Naive thymus-derived CD8-positive, alpha-beta T cell (primary cell): Measurements from ENCODE around the gene HEG1. TPM values are rescaled to one million over a fixed set of nuclear protein-coding genes. Genes with fewer than 3 reads are reported as not detected.

Experiments used
- ATAC-seq, 2 donors: fragments of 150-1000 bp; cut with Tn5 transposase in 1 of 2; sonication (Bioruptor Pico), chemical (Tn5 transposase) in 1 of 2; 1 replicate in 1 of 2; 2 replicates in 1 of 2; pipeline ENCODE4 v1.10.0; 2021; ENCODE audit warnings: mild to moderate bottlenecking in 2 of 2, moderate library complexity in 2 of 2
- POLR2A ChIA-PET: fragments of 350-600 bp; sonication (Branson Sonifier 250); formaldehyde crosslinking; loops from one replicate; lab custom pipeline; 2021; ENCODE audit warnings: antibody characterized with exemption; lab: Charles Lee
- DNase-seq, 10 donors: peaks; one replicate each; pipeline versions ENCODE4 v3.0.0 to v3.0.0-alpha.2; 2020 to 2022
- H3K27ac Mint-ChIP-seq, 10 donors: one replicate each; pipeline ENCODE4 v1.8.0; 2020 to 2022; ENCODE audit warnings: mild to moderate bottlenecking in 10 of 10, mixed read lengths in 10 of 10, moderate library complexity in 4 of 10, inconsistent platforms in 1 of 10
- H3K27me3 Mint-ChIP-seq, 5 donors: one replicate each; pipeline ENCODE4 v1.8.0; 2021 to 2022; ENCODE audit warnings: mixed read lengths in 5 of 5
- H3K36me3 Mint-ChIP-seq, 3 donors: one replicate each; pipeline ENCODE4 v1.8.0; 2020 to 2022; ENCODE audit warnings: mixed read lengths in 3 of 3, mild to moderate bottlenecking in 2 of 3, inconsistent platforms in 1 of 3
- H3K4me1 Mint-ChIP-seq, 4 donors: one replicate each; pipeline ENCODE4 v1.8.0; 2021 to 2022; ENCODE audit warnings: mixed read lengths in 4 of 4
- H3K4me3 Mint-ChIP-seq, 10 donors: one replicate each; pipeline ENCODE4 v1.8.0; 2020 to 2022; ENCODE audit warnings: mild to moderate bottlenecking in 10 of 10, mixed read lengths in 10 of 10, moderate library complexity in 6 of 10, inconsistent platforms in 1 of 10
- H3K9me3 Mint-ChIP-seq, 9 donors: one replicate each; pipeline ENCODE4 v1.8.0; 2020 to 2022; ENCODE audit warnings: mixed read lengths in 9 of 9, mild to moderate bottlenecking in 3 of 9, inconsistent platforms in 1 of 9, moderate library complexity in 1 of 9
- polyA plus RNA-seq, 3 donors: library from polyadenylated mRNA; unstranded; fragments of 300-500 nt; fragmentation: Illumina TruSeq; gene quantifications; one replicate each; pipeline ENCODE4 v1.2.3, GENCODE V29; 2021
- total RNA-seq, 8 experiments: library from RNA in 2 of 8; stranded (reverse) in 2 of 8; gene quantifications; one replicate each; pipeline ENCODE4 v1.2.3 and lab custom pipeline; 2021 to 2026

Gene HEG1
- total and polyA plus RNA-seq, 5 experiments from 2014 or later, result 1.5 to 10.3 (median 2.3) TPM

DNA sequence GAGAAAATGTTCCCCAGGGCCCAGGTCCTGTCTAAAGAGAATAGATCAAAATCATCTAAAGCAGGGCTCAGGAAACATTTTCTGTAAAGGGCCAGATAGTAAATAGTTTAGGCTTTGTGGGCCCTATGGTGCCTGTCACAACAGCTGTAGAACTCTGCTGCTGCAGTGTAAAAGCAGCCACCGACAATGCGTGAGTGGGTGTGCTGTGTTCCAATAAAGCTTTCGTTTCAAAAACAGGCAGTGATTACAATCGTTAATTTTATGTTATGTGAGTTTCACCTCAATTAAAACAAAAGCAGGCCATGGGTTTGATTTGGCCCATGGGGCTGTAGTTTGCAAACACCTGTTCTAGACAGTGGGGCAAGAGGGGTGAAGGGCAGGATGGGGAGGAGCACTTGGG is 12.5 kb upstream of the HEG1 start:
- no peaks in the 10 kb centered on the region for H3K9me3 Mint-ChIP-seq
- peaks cover 0 to 9% (median 4%) of the 10 kb centered on the region in 5 donors for H3K27me3 Mint-ChIP-seq
- ATAC-seq, result no peak
- no peaks in the 10 kb centered on the region for H3K36me3 Mint-ChIP-seq
- H3K4me3 Mint-ChIP-seq, result no peak overlapping the region
- H3K4me1 Mint-ChIP-seq, result peaks cover 7 to 17% (median 15%) of the 10 kb centered on the region in 4 donors
- no peak for DNase-seq
- no peak overlapping the region for H3K27ac Mint-ChIP-seq
- POLR2A ChIA-PET, result interaction anchor here (1.0 kb wide), 1 partner anchor 16 kb away, joined by 3 read pairs; no protein-coding TSS in a partner anchor

DNA sequence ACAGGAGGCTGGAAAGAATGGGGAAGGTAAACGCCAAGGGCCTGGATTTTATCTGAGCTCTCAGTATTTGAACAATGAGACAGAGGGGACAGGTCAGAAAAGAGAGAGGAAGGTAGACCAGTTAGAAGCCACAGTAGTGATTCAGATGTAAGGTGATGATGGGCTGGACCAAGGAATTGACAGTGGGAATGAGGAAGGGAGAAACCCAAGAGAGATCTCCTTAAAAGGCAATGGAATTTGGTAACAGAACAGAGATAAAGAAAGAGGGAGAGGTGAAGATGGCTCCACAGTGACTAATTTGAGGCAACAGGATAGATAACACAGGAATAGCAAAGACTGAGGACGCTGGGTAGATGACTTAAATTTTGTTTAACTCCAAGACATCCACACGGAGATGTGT is 11.4 kb upstream of the HEG1 start:
- no peaks in the 10 kb centered on the region for H3K9me3 Mint-ChIP-seq
- DNase-seq (no peak), ATAC-seq (no peak)
- no peaks in the 10 kb centered on the region for H3K36me3 Mint-ChIP-seq
- H3K4me3 Mint-ChIP-seq, result no peak overlapping the region
- H3K27ac Mint-ChIP-seq, result peak overlapping the region in 3 of 10 donors; percentile 1 to 23 (median 13)
- POLR2A ChIA-PET, result no interaction called here
- H3K27me3 Mint-ChIP-seq, result peaks cover 0 to 9% (median 4%) of the 10 kb centered on the region in 5 donors
- H3K4me1 Mint-ChIP-seq, result peaks cover 7 to 16% (median 15%) of the 10 kb centered on the region in 4 donors

DNA sequence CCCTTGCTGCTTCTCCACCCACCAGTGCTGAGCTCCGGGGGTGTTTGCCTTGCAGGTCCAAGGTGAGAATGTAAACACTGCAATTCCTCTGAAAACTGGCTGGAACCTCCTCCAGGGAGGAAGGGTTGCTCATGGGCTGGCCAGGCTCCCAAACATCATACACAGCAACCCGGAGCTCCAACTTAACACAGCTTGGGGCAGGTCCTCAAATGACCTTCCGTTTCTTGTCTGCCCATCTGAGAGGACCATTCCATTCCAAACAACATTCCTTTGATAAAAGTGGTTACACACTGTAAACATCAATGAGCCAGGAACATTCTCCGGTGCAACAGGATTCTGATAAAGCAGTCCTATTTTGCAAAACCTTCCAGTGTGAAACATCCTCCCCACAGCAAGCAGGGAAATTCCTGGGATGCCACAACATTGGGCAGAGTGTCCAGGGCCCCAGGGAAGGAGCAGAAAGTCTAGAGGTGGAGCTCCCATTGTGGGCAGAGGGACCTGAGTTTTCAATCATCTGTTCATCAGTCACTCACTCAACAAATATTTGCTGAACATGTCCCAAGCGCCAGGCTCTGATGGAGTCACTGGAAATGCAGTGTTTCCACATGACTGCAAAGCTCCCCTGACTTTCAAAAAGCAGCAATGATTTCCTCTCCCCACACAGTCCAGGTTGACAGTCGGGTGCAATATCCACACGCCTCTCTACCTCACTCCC is 7.3 kb upstream of the HEG1 start:
- POLR2A ChIA-PET, result no interaction called here
- ATAC-seq (no peak), DNase-seq (no peak)
- Mint-ChIP-seq H3K27me3 (peaks cover 10 to 25% (median 13%) of the 10 kb centered on the region in 5 donors), H3K9me3 (no peaks in the 10 kb centered on the region), H3K4me3 (no peak overlapping the region), H3K4me1 (peaks cover 0 to 8% (median 0%) of the 10 kb centered on the region in 4 donors), H3K27ac (no peak overlapping the region), H3K36me3 (no peaks in the 10 kb centered on the region)

- no peak overlapping the region for H3K4me3 Mint-ChIP-seq
- no peak for DNase-seq
- POLR2A ChIA-PET, result no interaction called here
- H3K36me3 Mint-ChIP-seq, result no peaks in the 10 kb centered on the region
- H3K27me3 Mint-ChIP-seq, result peaks cover 10 to 25% (median 13%) of the 10 kb centered on the region in 5 donors
- peak overlapping the region in 1 of 10 donors; percentile 0 for H3K27ac Mint-ChIP-seq
- ATAC-seq, result no peak
- H3K9me3 Mint-ChIP-seq, result no peaks in the 10 kb centered on the region
- H3K4me1 Mint-ChIP-seq, result peaks cover 0 to 5% (median 2%) of the 10 kb centered on the region in 4 donors
Observed at GRCh38 chr3:125061646-125062045, 5.8 kb upstream of the HEG1 start.

GRCh38 chr3:125061170-125061569 is 5.4 kb upstream of the HEG1 start:
- DNase-seq (no peak), ATAC-seq (no peak)
- no peak overlapping the region for H3K4me3 Mint-ChIP-seq
- peak overlapping the region in 1 of 10 donors; percentile 0 for H3K27ac Mint-ChIP-seq
- POLR2A ChIA-PET, result no interaction called here
- H3K4me1 Mint-ChIP-seq, result peaks cover 0 to 7% (median 6%) of the 10 kb centered on the region in 4 donors
- peaks cover 10 to 25% (median 13%) of the 10 kb centered on the region in 5 donors for H3K27me3 Mint-ChIP-seq
- no peaks in the 10 kb centered on the region for H3K36me3 Mint-ChIP-seq
- H3K9me3 Mint-ChIP-seq, result no peaks in the 10 kb centered on the region

GRCh38 chr3:125059488-125060245 is 3.9 kb upstream of the HEG1 start:
- peaks cover 0 to 4% (median 0%) of the 10 kb centered on the region in 3 donors for H3K36me3 Mint-ChIP-seq
- ATAC-seq, result no peak
- H3K27ac Mint-ChIP-seq, result peak overlapping the region in 2 of 10 donors; percentile 15 to 38
- POLR2A ChIA-PET, result no interaction called here
- no peak for DNase-seq
- H3K9me3 Mint-ChIP-seq, result no peaks in the 10 kb centered on the region
- H3K4me3 Mint-ChIP-seq, result no peak overlapping the region
- H3K27me3 Mint-ChIP-seq, result peaks cover 10 to 25% (median 12%) of the 10 kb centered on the region in 5 donors
- peaks cover 5 to 9% (median 8%) of the 10 kb centered on the region in 4 donors for H3K4me1 Mint-ChIP-seq

- H3K4me3 Mint-ChIP-seq, result no peak overlapping the region
Observed at GRCh38 chr3:125058959-125059358, 3.2 kb upstream of the HEG1 start.

GRCh38 chr3:125058529-125058928 is 2.7 kb upstream of the HEG1 start:
- no peak for ATAC-seq
- H3K9me3 Mint-ChIP-seq, result no peaks in the 10 kb centered on the region
- peaks cover 17 to 21% (median 20%) of the 10 kb centered on the region in 4 donors for H3K4me1 Mint-ChIP-seq
- POLR2A ChIA-PET, result no interaction called here
- DNase-seq, result no peak
- no peak overlapping the region for H3K4me3 Mint-ChIP-seq
- peaks cover 9 to 19% (median 11%) of the 10 kb centered on the region in 5 donors for H3K27me3 Mint-ChIP-seq
- peaks cover 0 to 4% (median 0%) of the 10 kb centered on the region in 3 donors for H3K36me3 Mint-ChIP-seq
- peak overlapping the region in 1 of 10 donors; percentile 7 for H3K27ac Mint-ChIP-seq

More at GRCh38 chr3:125058959-125059358, 3.2 kb upstream of the HEG1 start:
- Mint-ChIP-seq H3K27ac (no peak overlapping the region), H3K36me3 (peaks cover 0 to 4% (median 0%) of the 10 kb centered on the region in 3 donors), H3K9me3 (no peaks in the 10 kb centered on the region), H3K27me3 (peaks cover 9 to 23% (median 11%) of the 10 kb centered on the region in 5 donors), H3K4me1 (peaks cover 12 to 16% (median 16%) of the 10 kb centered on the region in 4 donors)
- DNase-seq (no peak), ATAC-seq (no peak)
- POLR2A ChIA-PET, result no interaction called here

DNA sequence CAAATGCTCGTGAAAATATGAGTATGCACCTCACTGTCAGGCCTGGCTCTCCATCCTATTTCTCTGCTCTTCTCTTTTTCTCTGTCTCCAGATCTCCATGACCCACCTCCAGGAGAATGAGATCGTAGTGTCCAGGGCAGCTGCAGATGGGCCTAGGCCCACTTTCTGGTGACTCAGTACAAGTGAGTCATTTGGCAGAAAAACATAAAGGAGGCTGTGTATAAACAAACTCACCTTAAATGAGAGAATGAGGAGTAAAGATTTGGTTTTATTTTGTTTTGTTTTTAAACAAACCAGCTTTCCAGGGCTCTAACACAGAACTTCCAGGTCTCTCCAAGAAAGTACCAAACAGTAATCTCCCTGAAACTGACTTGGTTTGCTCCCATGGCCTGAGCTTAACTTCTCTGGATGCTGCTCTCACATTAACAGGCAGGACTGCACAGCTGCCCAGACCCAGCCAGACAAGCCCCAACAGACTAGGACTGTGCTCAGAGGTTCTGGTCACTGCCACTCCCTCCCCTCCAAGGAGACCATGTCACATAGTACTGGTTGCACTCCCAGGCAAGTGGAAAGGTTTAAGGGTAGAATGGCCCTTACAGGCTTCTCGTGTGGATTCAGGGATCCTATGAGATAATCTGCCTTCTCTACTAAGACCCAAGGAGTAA is 1.5 kb upstream of the HEG1 start:
- Mint-ChIP-seq H3K4me1 (peaks cover 29 to 33% (median 31%) of the 10 kb centered on the region in 4 donors), H3K4me3 (peak overlapping the region in 9 of 10 donors; percentile 30 to 84 (median 69)), H3K27ac (peak overlapping the region in 7 of 10 donors; percentile 7 to 85 (median 19)), H3K9me3 (no peaks in the 10 kb centered on the region), H3K27me3 (peaks cover 9 to 16% (median 11%) of the 10 kb centered on the region in 5 donors), H3K36me3 (peaks cover 0 to 4% (median 0%) of the 10 kb centered on the region in 3 donors)
- ATAC-seq (no peak), DNase-seq (no peak)
- POLR2A ChIA-PET, result no interaction called here

DNA sequence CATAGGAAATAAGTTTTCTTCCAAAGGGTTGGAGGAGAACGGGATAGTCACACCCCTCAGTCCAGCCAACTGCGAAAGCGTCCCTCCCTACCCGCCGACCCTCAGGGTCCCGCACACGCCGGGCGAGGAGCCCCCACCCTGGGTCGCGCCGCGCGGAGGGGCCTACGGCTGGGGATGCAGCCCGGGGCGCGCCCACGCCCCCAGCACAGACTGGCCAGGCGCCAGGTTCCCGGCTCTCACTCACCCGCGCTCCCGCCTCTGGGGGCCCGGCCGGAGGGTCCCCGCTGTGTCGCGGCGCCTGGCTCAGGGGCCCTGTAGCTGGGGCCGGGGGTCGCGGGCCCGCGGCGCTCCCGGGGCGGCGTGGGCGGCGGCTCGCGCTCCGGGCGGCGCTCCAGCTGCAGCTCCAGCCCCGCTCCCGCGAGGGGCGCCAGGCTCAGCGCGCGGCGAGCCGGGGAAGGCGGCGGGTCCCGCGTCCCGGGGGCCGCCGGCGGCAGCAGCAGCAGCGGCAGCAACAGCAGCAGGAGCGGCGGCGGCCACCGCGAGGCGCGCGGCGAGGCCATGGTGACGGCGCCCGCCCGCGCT is 375 bp downstream of the HEG1 start:
- Mint-ChIP-seq H3K27me3 (peaks cover 0 to 3% (median 0%) of the 10 kb centered on the region in 5 donors), H3K27ac (peak overlapping the region; percentile 84 to 97 (median 90)), H3K4me1 (peaks cover 37 to 52% (median 47%) of the 10 kb centered on the region in 4 donors), H3K4me3 (peak overlapping the region; percentile 75 to 97 (median 95)), H3K9me3 (no peaks in the 10 kb centered on the region), H3K36me3 (peaks cover 0 to 4% (median 0%) of the 10 kb centered on the region in 3 donors)
- DNase-seq, result peak in 5 of 10 donors; percentile 12 to 45 (median 38)
- ATAC-seq, result peak; percentile 21 to 43
- POLR2A ChIA-PET, result interaction anchor here (0.5 to 0.9 kb wide), 3 partner anchors 47 to 540 kb away, joined by 3 to 5 read pairs (median 3); no protein-coding TSS in a partner anchor

- H3K9me3 Mint-ChIP-seq, result no peaks in the 10 kb centered on the region
- no peak for ATAC-seq
- peak overlapping the region; percentile 84 to 97 (median 90) for H3K27ac Mint-ChIP-seq
- H3K27me3 Mint-ChIP-seq, result no peaks in the 10 kb centered on the region
- H3K36me3 Mint-ChIP-seq, result peaks cover 0 to 4% (median 0%) of the 10 kb centered on the region in 3 donors
- POLR2A ChIA-PET, result interaction anchor here (0.5 to 0.9 kb wide), 3 partner anchors 47 to 320 kb away, joined by 3 read pairs; partner anchors contain the start of gene ZNF148
- peak in 3 of 10 donors; percentile 26 to 42 (median 41) for DNase-seq
- peaks cover 37 to 56% (median 53%) of the 10 kb centered on the region in 4 donors for H3K4me1 Mint-ChIP-seq
- peak overlapping the region; percentile 75 to 97 (median 95) for H3K4me3 Mint-ChIP-seq
Observed at GRCh38 chr3:125054449-125055329, 1.1 kb downstream of the HEG1 start.
